GM21447 (cell line): ENCODE measurements around the gene RBMS1.

Experiments used
- ATAC-seq: cut with Tn5 transposase; IDR thresholded peaks from one replicate; pipeline ENCODE4 v1.9.1; 2021; ENCODE audit not compliant: unreplicated experiment

The RBMS1 gene

GRCh38 chr2:160287476-160287875 lies 206.1 kb downstream of the RBMS1 start:
- no peak for ATAC-seq

GRCh38 chr2:160286551-160286950 lies 207.1 kb downstream of the RBMS1 start:
- ATAC-seq: no peak

- ATAC-seq: no peak
Measured at GRCh38 chr2:160283675-160284074, 209.9 kb downstream of the RBMS1 start.

- no peak for ATAC-seq
Measured at GRCh38 chr2:160282063-160282580, 211.5 kb downstream of the RBMS1 start.

- ATAC-seq: no peak
Measured at GRCh38 chr2:160281213-160281612, 212.4 kb downstream of the RBMS1 start.

- ATAC-seq: no peak
Measured at GRCh38 chr2:160279813-160280465, 213.7 kb downstream of the RBMS1 start.

GRCh38 chr2:160278879-160279177 lies 214.8 kb downstream of the RBMS1 start:
- no peak for ATAC-seq

- ATAC-seq: peak; percentile 76
Measured at GRCh38 chr2:160278101-160278878, 215.3 kb downstream of the RBMS1 start.

GRCh38 chr2:160277151-160277550 lies 216.5 kb downstream of the RBMS1 start:
- no peak for ATAC-seq

- ATAC-seq: no peak
Measured at GRCh38 chr2:160275656-160276055, 218.0 kb downstream of the RBMS1 start.

- no peak for ATAC-seq
Measured at GRCh38 chr2:160271171-160272086, 222.2 kb downstream of the RBMS1 start.

- no peak for ATAC-seq
Measured at GRCh38 chr2:160270571-160271113, 223.0 kb downstream of the RBMS1 start.

GRCh38 chr2:160269803-160270570 lies 223.6 kb downstream of the RBMS1 start:
- ATAC-seq: peak; percentile 83

GRCh38 chr2:160269365-160269764 lies 224.2 kb downstream of the RBMS1 start:
- ATAC-seq: no peak

GRCh38 chr2:160268151-160268781 lies 225.3 kb downstream of the RBMS1 start:
- no peak for ATAC-seq

GRCh38 chr2:160267692-160268091 lies 225.9 kb downstream of the RBMS1 start:
- ATAC-seq: no peak

GRCh38 chr2:160267022-160267421 lies 226.6 kb downstream of the RBMS1 start:
- ATAC-seq: no peak

GRCh38 chr2:160266037-160266551 lies 227.5 kb downstream of the RBMS1 start:
- ATAC-seq: no peak

GRCh38 chr2:160264308-160264707 lies 229.3 kb downstream of the RBMS1 start:
- no peak for ATAC-seq

GRCh38 chr2:160261732-160262131 lies 231.9 kb downstream of the RBMS1 start:
- no peak for ATAC-seq
